Measurements from ENCODE around the gene RAB28.

Gene RAB28

GRCh38 chr4:13384055-13384454, 100.1 kb downstream of the RAB28 start:
- DNase-seq (ENCODE audit: extremely low read depth in 1 of 2, low read depth in 1 of 2), result no peak

- DNase-seq (ENCODE audit: extremely low read depth in 1 of 2, low read depth in 1 of 2), result no peak
Observed at GRCh38 chr4:13378973-13379759, 105.0 kb downstream of the RAB28 start.

- DNase-seq (ENCODE audit: extremely low read depth in 1 of 2, low read depth in 1 of 2), result no peak
Observed at GRCh38 chr4:13371048-13371447, 113.1 kb downstream of the RAB28 start.

GRCh38 chr4:13368217-13368616, 115.9 kb downstream of the RAB28 start:
- DNase-seq (ENCODE audit: extremely low read depth in 1 of 2, low read depth in 1 of 2), result no peak

- no peak for DNase-seq (ENCODE audit: extremely low read depth in 1 of 2, low read depth in 1 of 2)
Observed at GRCh38 chr4:13367691-13368090, 116.4 kb downstream of the RAB28 start.

- DNase-seq (ENCODE audit: extremely low read depth in 1 of 2, low read depth in 1 of 2), result no peak
Observed at GRCh38 chr4:13367244-13367643, 116.9 kb downstream of the RAB28 start.

- DNase-seq (ENCODE audit: extremely low read depth in 1 of 2, low read depth in 1 of 2), result no peak
Observed at GRCh38 chr4:13365195-13365594, 118.9 kb downstream of the RAB28 start.

GRCh38 chr4:13364653-13365052, 119.5 kb downstream of the RAB28 start:
- no peak for DNase-seq (ENCODE audit: extremely low read depth in 1 of 2, low read depth in 1 of 2)

GRCh38 chr4:13364172-13364571, 120.0 kb downstream of the RAB28 start:
- DNase-seq (ENCODE audit: extremely low read depth in 1 of 2, low read depth in 1 of 2), result no peak

GRCh38 chr4:13359809-13360208, 124.3 kb downstream of the RAB28 start:
- no peak for DNase-seq (ENCODE audit: extremely low read depth in 1 of 2, low read depth in 1 of 2)

GRCh38 chr4:13355111-13355880, 128.8 kb downstream of the RAB28 start:
- DNase-seq (ENCODE audit: extremely low read depth in 1 of 2, low read depth in 1 of 2), result no peak

- DNase-seq (ENCODE audit: extremely low read depth in 1 of 2, low read depth in 1 of 2), result no peak
Observed at GRCh38 chr4:13349096-13349495, 135.0 kb downstream of the RAB28 start.

GRCh38 chr4:13348216-13348615, 135.9 kb downstream of the RAB28 start:
- DNase-seq (ENCODE audit: extremely low read depth in 1 of 2, low read depth in 1 of 2), result no peak

- no peak for DNase-seq (ENCODE audit: extremely low read depth in 1 of 2, low read depth in 1 of 2)
Observed at GRCh38 chr4:13347517-13348125, 136.5 kb downstream of the RAB28 start.

GRCh38 chr4:13344216-13344615, 139.9 kb downstream of the RAB28 start:
- no peak for DNase-seq (ENCODE audit: extremely low read depth in 1 of 2, low read depth in 1 of 2)

- no peak for DNase-seq (ENCODE audit: extremely low read depth in 1 of 2, low read depth in 1 of 2)
Observed at GRCh38 chr4:13340672-13341071, 143.5 kb downstream of the RAB28 start.

- DNase-seq (ENCODE audit: extremely low read depth in 1 of 2, low read depth in 1 of 2), result no peak
Observed at GRCh38 chr4:13331827-13332226, 152.3 kb downstream of the RAB28 start.

- no peak for DNase-seq (ENCODE audit: extremely low read depth in 1 of 2, low read depth in 1 of 2)
Observed at GRCh38 chr4:13329963-13330362, 154.2 kb downstream of the RAB28 start.

GRCh38 chr4:13329340-13329850, 154.7 kb downstream of the RAB28 start:
- no peak for DNase-seq (ENCODE audit: extremely low read depth in 1 of 2, low read depth in 1 of 2)

GRCh38 chr4:13328591-13328990, 155.5 kb downstream of the RAB28 start:
- DNase-seq (ENCODE audit: extremely low read depth in 1 of 2, low read depth in 1 of 2), result no peak

- no peak for DNase-seq (ENCODE audit: extremely low read depth in 1 of 2, low read depth in 1 of 2)
Observed at GRCh38 chr4:13327991-13328390, 156.1 kb downstream of the RAB28 start.

- DNase-seq (ENCODE audit: extremely low read depth in 1 of 2, low read depth in 1 of 2), result no peak
Observed at GRCh38 chr4:13325744-13326143, 158.4 kb downstream of the RAB28 start.
